Skeletal muscle satellite cell (primary cell): Measurements from ENCODE around the gene LRIT3.
"Not testable (repeated sequence)": the region's sequence is repeated elsewhere in the genome, so short reads cannot be mapped to it uniquely, and the experiment has no call there.

Experiments used
- H3K27me3 ChIP-seq: 2 replicates; pipeline ENCODE4 v1.7.0; 2013; ENCODE audit warnings: low read length; ENCODE audit not compliant: control insufficient read depth, insufficient read depth
- H3K36me3 ChIP-seq: 2 replicates; pipeline ENCODE4 v1.7.0; 2013; ENCODE audit warnings: mild to moderate bottlenecking, control low read depth, low read length; ENCODE audit not compliant: insufficient read depth
- H3K4me1 ChIP-seq: 2 replicates; pipeline ENCODE4 v1.7.0; 2013; ENCODE audit warnings: low read length; ENCODE audit not compliant: control insufficient read depth, insufficient read depth
- H3K4me2 ChIP-seq: 2 replicates; pipeline ENCODE4 v1.7.0; 2013; ENCODE audit warnings: mild to moderate bottlenecking, low read length
- H3K4me3 ChIP-seq: 2 replicates; pipeline ENCODE4 v1.7.0; 2013; ENCODE audit warnings: low read length
- H3K9ac ChIP-seq: 2 replicates; pipeline ENCODE4 v1.7.0; 2013; ENCODE audit warnings: mild to moderate bottlenecking, low read depth, low read length, moderate library complexity
- H3K9me3 ChIP-seq: replicated peaks from 2 replicates; pipeline ENCODE4 v1.7.0; 2013; ENCODE audit warnings: mild to moderate bottlenecking, control low read depth, low read length

Gene LRIT3

DNA sequence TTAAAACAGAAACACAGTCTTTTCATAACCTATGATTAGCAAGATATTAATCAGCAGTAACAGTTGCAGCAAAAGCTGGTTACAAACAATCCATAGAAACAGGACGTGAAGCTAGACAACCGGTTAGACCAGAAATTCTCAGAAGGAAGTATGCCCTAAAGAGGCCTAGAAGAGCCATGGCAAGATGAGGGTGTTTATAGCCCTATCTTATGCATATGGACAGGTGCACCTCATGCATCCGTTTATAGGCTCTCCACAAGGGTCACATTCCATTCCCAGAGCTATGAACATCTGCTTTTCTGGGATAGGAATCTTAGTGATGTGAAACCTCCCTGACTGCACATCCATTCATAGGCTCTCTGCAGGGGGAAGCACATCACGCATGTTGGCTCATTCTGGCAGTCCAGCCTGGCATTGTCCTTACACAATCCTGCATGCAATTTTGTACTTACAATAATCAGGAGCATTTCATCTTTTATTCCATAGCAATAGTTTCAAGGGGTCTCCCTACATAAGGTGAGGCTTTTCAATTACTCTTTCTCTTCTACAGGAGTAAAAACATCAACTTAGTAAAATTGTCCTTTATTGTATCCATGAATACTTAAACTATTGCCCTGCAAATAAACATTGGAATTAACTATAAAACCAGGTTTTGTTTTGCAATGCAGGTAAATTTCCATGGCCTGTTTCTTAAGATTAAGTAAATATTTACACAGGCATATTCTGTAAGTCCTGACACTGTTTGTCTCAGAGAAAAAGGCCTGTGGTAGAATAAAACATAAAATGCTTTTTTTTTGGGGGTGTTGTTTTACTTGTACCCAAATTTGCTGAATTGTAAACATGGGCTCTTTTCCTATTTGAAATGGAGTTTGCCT lies 11.8 kb downstream of the LRIT3 start:
- not testable (repeated sequence) for H3K4me1 ChIP-seq, H3K9ac ChIP-seq, H3K27me3 ChIP-seq, H3K4me2 ChIP-seq, H3K9me3 ChIP-seq, H3K36me3 ChIP-seq, H3K4me3 ChIP-seq

DNA sequence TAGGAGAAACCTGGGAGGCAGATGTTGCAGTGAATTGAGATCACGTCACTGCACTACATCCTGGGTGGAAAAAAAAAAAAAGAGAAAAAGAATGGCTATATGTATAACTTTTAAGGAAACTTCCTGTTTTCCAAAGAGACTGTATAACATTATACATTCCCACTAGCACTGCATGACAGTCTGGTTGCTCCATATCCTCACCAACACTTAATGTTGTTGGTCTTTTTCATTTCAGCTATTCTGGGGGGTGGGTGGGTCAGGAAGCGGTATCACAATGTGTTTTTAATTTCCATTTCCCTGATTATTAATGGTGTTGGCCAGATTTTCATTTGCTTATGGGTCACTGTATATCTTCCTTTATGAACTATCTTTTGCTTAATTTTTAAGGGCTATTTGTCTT lies 13.4 kb downstream of the LRIT3 start:
- Histone ChIP-seq H3K27me3 (no peaks in the 10 kb centered on the region), H3K4me2 (no peak overlapping the region), H3K9ac (no peak overlapping the region), H3K9me3 (no peaks in the 10 kb centered on the region), H3K4me3 (no peak overlapping the region), H3K36me3 (no peaks in the 10 kb centered on the region), H3K4me1 (no peaks in the 10 kb centered on the region)

DNA sequence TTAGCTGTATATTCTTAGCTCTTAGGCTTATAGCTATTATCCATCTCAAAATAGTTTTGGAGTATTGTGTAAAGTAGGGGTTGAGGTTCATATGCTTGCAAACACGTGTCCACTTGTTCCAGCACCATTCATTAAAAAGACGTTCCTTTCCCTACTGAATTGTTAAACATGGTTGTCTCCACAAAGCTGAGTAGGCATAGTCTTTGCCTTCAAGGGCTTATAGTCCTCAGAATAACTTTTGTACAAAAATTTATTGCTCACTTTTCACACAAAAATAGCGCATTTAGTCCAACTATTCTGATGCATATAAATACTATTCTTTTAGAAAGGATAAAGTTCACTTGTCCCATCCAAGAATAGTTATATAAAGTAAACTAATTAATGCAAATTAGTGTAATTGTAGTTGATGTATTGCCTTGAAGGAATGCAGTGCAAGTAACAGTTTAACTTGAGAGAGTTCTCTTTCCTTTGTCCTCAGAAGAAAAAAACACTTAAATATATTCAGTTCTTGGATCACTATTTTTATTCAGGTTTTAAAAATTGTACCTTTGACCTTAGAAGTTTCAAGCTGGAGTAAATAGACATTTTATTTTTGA lies 14.1 kb downstream of the LRIT3 start:
- no peak overlapping the region for H3K9ac ChIP-seq
- H3K36me3 ChIP-seq, result no peaks in the 10 kb centered on the region
- no peaks in the 10 kb centered on the region for H3K27me3 ChIP-seq
- no peak overlapping the region for H3K4me2 ChIP-seq
- no peaks in the 10 kb centered on the region for H3K9me3 ChIP-seq
- H3K4me1 ChIP-seq, result no peaks in the 10 kb centered on the region
- no peak overlapping the region for H3K4me3 ChIP-seq

DNA sequence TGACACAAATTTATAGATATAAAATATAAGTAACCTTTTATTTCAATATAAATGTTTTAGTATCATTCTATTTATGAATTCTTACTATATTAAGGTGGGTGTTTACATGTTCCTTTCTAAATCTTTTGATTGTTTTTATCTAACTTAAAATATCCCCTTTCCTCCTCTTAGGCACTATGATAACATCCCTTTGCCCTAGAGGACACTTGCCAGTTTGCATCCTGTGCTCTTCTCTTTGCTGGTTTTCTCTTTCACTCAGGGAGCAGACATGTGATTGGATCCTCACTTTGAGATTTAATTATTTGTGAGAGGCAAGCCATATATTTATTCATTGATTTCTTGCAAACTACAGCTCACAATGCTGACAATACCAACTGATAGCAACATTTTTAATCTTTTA lies 16.2 kb downstream of the LRIT3 start:
- Histone ChIP-seq H3K4me1 (no peaks in the 10 kb centered on the region), H3K9me3 (no peaks in the 10 kb centered on the region), H3K27me3 (no peaks in the 10 kb centered on the region)

DNA sequence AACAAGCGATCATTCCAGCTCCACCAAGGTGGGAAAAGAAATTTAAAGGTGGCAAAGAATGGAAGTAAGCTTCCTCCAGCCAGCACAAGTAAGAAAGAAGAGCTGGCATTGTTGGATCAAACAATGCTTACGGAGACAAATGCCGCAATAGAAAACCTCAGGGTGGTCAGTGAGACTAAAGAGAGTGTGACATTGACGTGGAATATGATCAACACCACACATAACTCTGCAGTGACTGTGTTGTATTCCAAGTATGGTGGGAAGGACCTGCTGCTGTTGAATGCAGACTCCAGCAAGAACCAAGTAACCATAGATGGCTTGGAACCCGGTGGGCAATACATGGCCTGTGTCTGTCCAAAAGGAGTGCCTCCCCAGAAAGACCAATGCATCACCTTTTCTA lies 22.2 kb downstream of the LRIT3 start:
- H3K27me3 ChIP-seq, result no peaks in the 10 kb centered on the region
- no peak overlapping the region for H3K4me2 ChIP-seq
- no peaks in the 10 kb centered on the region for H3K9me3 ChIP-seq
- no peak overlapping the region for H3K9ac ChIP-seq
- no peaks in the 10 kb centered on the region for H3K36me3 ChIP-seq
- no peaks in the 10 kb centered on the region for H3K4me1 ChIP-seq
- H3K4me3 ChIP-seq, result no peak overlapping the region

More for the DNA sequence above, 16.2 kb downstream of the LRIT3 start:
- Histone ChIP-seq H3K4me2 (no peak overlapping the region), H3K4me3 (no peak overlapping the region), H3K9ac (no peak overlapping the region), H3K36me3 (no peaks in the 10 kb centered on the region)

DNA sequence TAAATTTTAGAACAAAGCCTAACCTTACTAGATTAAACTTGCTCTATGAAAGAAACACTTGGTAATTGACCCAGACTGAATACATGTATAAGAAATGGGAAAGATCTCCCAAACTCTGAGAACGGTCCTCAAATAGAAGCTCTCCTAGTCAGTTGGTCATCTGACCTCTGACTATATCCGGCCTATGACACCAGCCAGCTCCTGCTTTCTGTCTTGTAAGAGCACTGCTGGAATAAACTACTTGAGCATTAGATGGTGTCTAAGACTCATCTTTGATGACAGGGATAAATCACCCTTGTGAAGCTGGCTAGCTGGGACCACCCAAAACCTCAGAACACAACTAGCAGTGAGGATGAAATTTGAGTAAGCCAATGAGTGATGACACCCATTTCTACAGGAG lies 24.2 kb downstream of the LRIT3 start:
- Histone ChIP-seq H3K4me1 (no peaks in the 10 kb centered on the region), H3K9me3 (no peaks in the 10 kb centered on the region), H3K9ac (no peak overlapping the region), H3K4me3 (no peak overlapping the region), H3K36me3 (no peaks in the 10 kb centered on the region), H3K27me3 (no peaks in the 10 kb centered on the region), H3K4me2 (no peak overlapping the region)

DNA sequence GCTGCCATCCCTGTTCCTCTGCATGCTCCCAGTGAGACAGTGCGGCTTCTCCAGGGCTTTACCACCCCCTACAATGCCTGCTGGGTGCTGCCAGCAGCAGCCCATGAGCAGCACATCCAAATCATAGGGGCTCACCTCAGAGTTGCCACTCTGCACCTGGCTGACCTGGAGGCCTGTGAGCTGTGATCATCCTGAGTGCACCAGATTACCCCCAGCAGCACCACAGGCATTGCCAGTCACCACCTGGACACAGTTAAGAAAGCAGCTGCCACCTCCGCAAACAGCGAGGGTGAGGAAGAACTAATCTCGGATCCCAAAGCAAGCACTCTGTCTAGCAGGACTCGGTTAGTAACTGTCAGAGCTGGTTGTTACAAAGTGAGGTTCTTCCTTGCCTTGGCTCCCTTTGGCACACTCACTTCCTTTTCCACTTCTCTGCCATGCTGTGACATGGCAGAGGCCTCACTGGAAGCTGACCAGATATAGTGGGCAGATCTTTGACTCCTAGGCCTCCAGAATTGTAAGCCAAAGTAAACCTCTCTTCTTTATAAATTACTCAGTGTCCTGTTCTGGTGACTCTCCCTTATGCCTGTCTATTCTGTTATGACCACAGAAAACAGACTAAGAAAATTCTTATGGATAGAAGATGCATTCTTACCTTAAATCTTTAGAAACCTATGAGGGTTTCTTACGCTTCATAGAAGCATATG lies 25.2 kb downstream of the LRIT3 start:
- Histone ChIP-seq H3K4me2 (no peak overlapping the region), H3K27me3 (no peaks in the 10 kb centered on the region), H3K4me1 (no peaks in the 10 kb centered on the region), H3K36me3 (no peaks in the 10 kb centered on the region), H3K4me3 (no peak overlapping the region), H3K9ac (no peak overlapping the region), H3K9me3 (no peaks in the 10 kb centered on the region)

DNA sequence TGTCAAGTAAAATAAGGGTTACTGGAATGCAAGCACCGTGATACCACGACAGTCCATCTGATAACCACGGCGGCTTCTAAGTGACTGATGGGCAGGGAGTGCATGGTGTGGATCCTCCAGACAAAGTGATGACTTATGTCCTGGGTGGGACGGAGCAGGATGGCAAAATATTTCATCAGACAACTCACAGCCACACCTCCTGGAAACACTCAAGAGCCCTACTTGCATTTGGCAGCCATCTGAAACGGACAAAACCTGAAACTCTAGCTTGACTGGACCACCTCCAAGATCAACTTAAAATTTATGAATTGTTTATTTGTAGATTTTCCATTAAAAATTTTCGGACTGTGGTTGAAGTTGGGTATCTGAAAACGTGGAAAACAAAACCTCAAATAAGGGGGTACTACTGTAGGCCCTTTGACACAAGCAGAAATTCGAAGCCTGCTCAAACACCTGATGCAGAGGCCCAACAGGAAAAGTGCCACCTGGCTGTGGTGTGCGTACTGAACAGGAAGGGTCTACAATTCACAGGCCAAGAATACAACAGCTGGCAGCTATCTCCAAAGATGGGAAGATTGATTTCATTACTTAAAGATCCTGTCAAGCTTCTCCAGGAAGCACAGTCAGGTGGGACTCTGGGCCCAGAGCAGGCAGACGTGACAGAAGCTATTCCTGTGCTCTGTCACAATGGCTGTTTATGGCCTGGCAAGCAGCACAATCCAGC lies 26.0 kb downstream of the LRIT3 start:
- Histone ChIP-seq H3K9ac (no peak overlapping the region), H3K27me3 (no peaks in the 10 kb centered on the region), H3K9me3 (no peaks in the 10 kb centered on the region), H3K4me2 (no peak overlapping the region), H3K4me3 (no peak overlapping the region), H3K36me3 (no peaks in the 10 kb centered on the region), H3K4me1 (no peaks in the 10 kb centered on the region)

DNA sequence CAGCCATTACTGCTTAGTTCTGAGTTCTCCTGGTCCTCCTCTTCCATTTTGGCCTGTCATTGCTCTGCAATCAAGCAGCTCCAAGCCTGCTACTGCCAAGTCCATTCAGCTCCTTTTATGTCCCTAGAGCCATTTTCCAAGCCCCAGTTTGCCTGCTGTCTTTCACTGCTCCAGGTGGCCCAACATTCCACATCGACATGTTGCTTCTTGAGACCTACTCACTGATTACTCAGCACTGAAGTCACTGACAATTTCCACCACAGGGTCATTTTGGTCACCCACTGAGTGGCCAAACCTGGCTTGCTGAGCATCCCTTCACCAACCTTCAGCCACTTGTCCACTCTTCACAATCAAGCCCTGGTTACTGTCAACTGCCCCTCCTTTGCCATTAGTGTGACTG lies 27.2 kb downstream of the LRIT3 start:
- Histone ChIP-seq H3K36me3 (no peaks in the 10 kb centered on the region), H3K9ac (no peak overlapping the region), H3K9me3 (no peaks in the 10 kb centered on the region), H3K4me1 (no peaks in the 10 kb centered on the region), H3K4me3 (no peak overlapping the region), H3K4me2 (no peak overlapping the region), H3K27me3 (no peaks in the 10 kb centered on the region)

DNA sequence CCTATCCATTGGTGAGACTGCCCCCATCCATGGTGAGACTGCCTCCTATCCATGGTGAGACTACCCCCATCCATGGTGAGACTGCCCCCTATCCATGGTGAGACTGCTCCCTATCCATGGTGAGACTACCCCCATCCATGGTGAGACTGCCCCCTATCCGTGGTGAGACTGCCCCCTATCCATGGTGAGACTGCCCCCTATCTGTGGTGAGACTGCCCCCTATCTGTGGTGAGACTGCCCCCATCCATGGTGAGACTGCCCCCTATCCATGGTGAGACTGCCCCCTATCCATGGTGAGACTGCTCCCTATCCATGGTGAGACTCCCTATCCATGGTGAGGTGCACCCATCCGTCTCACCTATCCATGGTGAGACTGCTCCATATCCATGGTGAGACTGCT lies 27.6 kb downstream of the LRIT3 start:
- not testable (repeated sequence) for H3K9me3 ChIP-seq, H3K27me3 ChIP-seq, H3K4me2 ChIP-seq, H3K9ac ChIP-seq, H3K4me3 ChIP-seq, H3K36me3 ChIP-seq, H3K4me1 ChIP-seq

DNA sequence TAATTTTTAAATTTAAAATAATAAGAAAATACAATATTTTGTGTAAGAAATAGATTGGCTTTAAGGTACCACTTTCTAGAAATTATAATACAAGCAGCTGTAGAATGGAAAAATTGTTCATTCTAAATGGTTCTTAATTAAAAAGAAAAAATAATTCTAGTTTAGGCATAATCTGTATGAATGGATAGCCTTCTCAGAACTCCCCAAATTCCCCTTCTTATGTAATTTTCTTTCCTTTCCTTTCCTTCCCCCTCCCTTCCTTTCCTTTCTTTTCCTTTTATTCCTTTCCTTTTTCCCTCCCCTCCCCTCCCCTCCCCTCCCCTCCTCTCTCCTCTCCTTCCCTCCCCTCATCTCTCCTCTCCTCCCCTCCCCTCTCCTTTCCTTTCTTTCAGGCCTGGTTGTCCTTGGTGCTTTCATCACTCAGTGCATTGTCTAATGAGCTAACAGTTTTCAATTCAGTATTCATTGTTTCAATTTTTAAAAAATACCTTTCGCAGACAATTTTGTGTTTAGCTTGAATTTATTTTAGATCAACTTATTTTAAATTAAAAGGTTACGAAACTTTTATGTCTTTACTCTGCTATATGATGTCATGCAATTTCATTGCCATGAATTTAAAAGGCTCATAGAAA lies 28.8 kb downstream of the LRIT3 start:
- no peak overlapping the region for H3K4me2 ChIP-seq
- H3K9me3 ChIP-seq, result no peaks in the 10 kb centered on the region
- no peak overlapping the region for H3K4me3 ChIP-seq
- no peaks in the 10 kb centered on the region for H3K27me3 ChIP-seq
- H3K4me1 ChIP-seq, result no peaks in the 10 kb centered on the region
- H3K36me3 ChIP-seq, result no peaks in the 10 kb centered on the region
- no peak overlapping the region for H3K9ac ChIP-seq
